GM23338 (cell line): ENCODE data around the gene ZNF77. TPM values are rescaled to one million over a fixed set of nuclear protein-coding genes. Genes with fewer than 3 reads are reported as not detected.

Experiments
- ATAC-seq: fragments of 200-7000 bp; cut with Tn5 transposase; 3 replicates; pipeline ENCODE4 v1.9.1; 2020
- DNase-seq: peaks from one replicate; pipeline ENCODE4 v3.0.0-alpha.2; 2015; ENCODE audit warnings: low spot score
- H2AFZ ChIP-seq: fragments of 200-600 bp; sonication (generic); 2 replicates; pipeline ENCODE4 v1.8.0; 2016; ENCODE audit warnings: antibody characterized with exemption, mild to moderate bottlenecking, moderate library complexity
- H3F3A ChIP-seq: fragments of 200-600 bp; sonication (generic); replicated peaks from 2 replicates; pipeline ENCODE4 v1.8.0; 2017; ENCODE audit warnings: antibody characterized with exemption, mixed run types, low read depth
- H3K27ac ChIP-seq: fragments of 200-600 bp; sonication (generic); 2 replicates; pipeline ENCODE4 v1.6.1; 2016; ENCODE audit warnings: low read depth
- H3K27me3 ChIP-seq: fragments of 200-600 bp; sonication (generic); 2 replicates; pipeline ENCODE4 v1.8.0; 2016; ENCODE audit warnings: mild to moderate bottlenecking, mixed run types, moderate library complexity; ENCODE audit not compliant: insufficient read depth
- H3K36me3 ChIP-seq: fragments of 200-600 bp; sonication (generic); 2 replicates; pipeline ENCODE4 v1.8.0; 2016; ENCODE audit warnings: mild to moderate bottlenecking; ENCODE audit not compliant: insufficient read depth
- H3K4me1 ChIP-seq: fragments of 200-600 bp; sonication (generic); 2 replicates; pipeline ENCODE4 v1.8.0; 2016; ENCODE audit warnings: mild to moderate bottlenecking, moderate library complexity; ENCODE audit not compliant: insufficient read depth
- H3K4me2 ChIP-seq: fragments of 200-600 bp; sonication (generic); 2 replicates; pipeline ENCODE4 v1.7.1; 2017; ENCODE audit warnings: mixed run types
- H3K4me3 ChIP-seq: fragments of 200-600 bp; sonication (generic); 2 replicates; pipeline ENCODE4 v1.6.1; 2016; ENCODE audit warnings: mixed run types
- H3K79me2 ChIP-seq: fragments of 200-600 bp; sonication (generic); replicated peaks from 2 replicates; pipeline ENCODE4 v1.8.0; 2017; ENCODE audit warnings: mild to moderate bottlenecking; ENCODE audit not compliant: insufficient read depth
- H3K9me2 ChIP-seq: fragments of 200-600 bp; sonication (generic); 2 replicates; pipeline ENCODE4 v1.8.0; 2017; ENCODE audit not compliant: insufficient read depth
- H4K20me1 ChIP-seq: fragments of 200-600 bp; sonication (generic); replicated peaks from 2 replicates; pipeline ENCODE4 v1.8.0; 2017; ENCODE audit warnings: mild to moderate bottlenecking; ENCODE audit not compliant: insufficient read depth
- H3K27ac Mint-ChIP-seq: 2 replicates; pipeline ENCODE4 v1.8.0; 2020; ENCODE audit warnings: inconsistent platforms, mild to moderate bottlenecking, moderate library complexity, mixed read lengths
- H3K27me3 Mint-ChIP-seq: 3 replicates; pipeline ENCODE4 v1.8.0; 2022; ENCODE audit warnings: low read depth, mild to moderate bottlenecking, moderate library complexity, mixed read lengths, inconsistent platforms; ENCODE audit not compliant: insufficient read depth, poor library complexity
- H3K36me3 Mint-ChIP-seq: 3 replicates; pipeline ENCODE4 v1.8.0; 2021; ENCODE audit warnings: low read depth, mild to moderate bottlenecking, inconsistent platforms, moderate library complexity, mixed read lengths
- H3K4me1 Mint-ChIP-seq: 3 replicates; pipeline ENCODE4 v1.8.0; 2020; ENCODE audit warnings: mild to moderate bottlenecking, inconsistent platforms, mixed read lengths
- H3K4me3 Mint-ChIP-seq: 3 replicates; pipeline ENCODE4 v1.8.0; 2021; ENCODE audit warnings: moderate library complexity, mild to moderate bottlenecking, inconsistent platforms, mixed read lengths
- H3K9me3 Mint-ChIP-seq: 3 replicates; pipeline ENCODE4 v1.8.0; 2020; ENCODE audit warnings: moderate library complexity, mild to moderate bottlenecking, inconsistent platforms, mixed read lengths
- NANOG ChIP-seq: IDR thresholded peaks from 2 replicates; pipeline ENCODE4 v1.6.1; 2016; ENCODE audit warnings: antibody characterized with exemption, borderline replicate concordance
- REST ChIP-seq: IDR thresholded peaks from one replicate; pipeline ENCODE4 v1.6.1; 2018; ENCODE audit warnings: antibody characterized with exemption; ENCODE audit not compliant: unreplicated experiment
- STAT1 ChIP-seq: IDR thresholded peaks from one replicate; pipeline ENCODE4 v1.6.1; 2016; ENCODE audit warnings: antibody characterized with exemption; ENCODE audit not compliant: unreplicated experiment
- ZNF114 ChIP-seq: fragments of 250-450 bp; sonication (Bioruptor Pico); IDR thresholded peaks from 2 replicates; pipeline ENCODE4 v1.5.0; 2020; ENCODE audit warnings: mild to moderate bottlenecking, moderate library complexity
- ZNF331 ChIP-seq: fragments of 250-450 bp; sonication (Bioruptor Pico); IDR thresholded peaks from 2 replicates; pipeline ENCODE4 v1.5.0; 2020; ENCODE audit warnings: low read depth, mild to moderate bottlenecking, moderate library complexity
- ZNF462 ChIP-seq: fragments of 250-450 bp; sonication (Bioruptor Pico); IDR thresholded peaks from 2 replicates; pipeline ENCODE4 v1.5.0; 2020; ENCODE audit warnings: mild to moderate bottlenecking, moderate library complexity
- polyA plus RNA-seq: library from polyadenylated mRNA; unstranded; fragments of >200 nt; fragmentation: Nextera tagmentation; extraction: Ambion mirVana; gene quantifications from 2 replicates; pipeline ENCODE4 v1.2.1, GENCODE V29; 2016
- total RNA-seq: library from RNA; depleted of rRNA; stranded (reverse); fragments of >200 nt; shearing (Covaris generic); gene quantifications from 2 replicates; pipeline ENCODE4 v1.2.3, GENCODE V29; 2014

Gene ZNF77
- total and polyA plus RNA-seq, 2 experiments from 2014 or later: 3.3 to 4.5 TPM

- peaks cover 5% of the 10 kb centered on the region; the same call in 1 of the 3 replicates for H3K4me1 Mint-ChIP-seq
- no peaks in the 10 kb centered on the region for H4K20me1 ChIP-seq
- peaks cover 8% of the 10 kb centered on the region; the same call in 1 of the 2 replicates for H3K4me1 ChIP-seq
- no peaks in the 10 kb centered on the region for H3K27me3 ChIP-seq
- H3K4me2 ChIP-seq: no peak overlapping the region
- H2AFZ ChIP-seq: no peak overlapping the region
- H3K4me3 ChIP-seq: no peak overlapping the region
- no peaks in the 10 kb centered on the region for H3K9me2 ChIP-seq
- H3F3A ChIP-seq: no peaks in the 10 kb centered on the region
- peaks cover 16% of the 10 kb centered on the region; the same call in 1 of the 2 replicates for H3K36me3 ChIP-seq
- H3K27ac ChIP-seq: no peak overlapping the region
- H3K27me3 Mint-ChIP-seq: peaks cover 10% of the 10 kb centered on the region
- no peak for DNase-seq
- no peaks in the 10 kb centered on the region for H3K79me2 ChIP-seq
- no peak for TF ChIP-seq ZNF331 (CRISPR knock-in tag)
- no peak for TF ChIP-seq STAT1
- TF ChIP-seq ZNF114 (CRISPR knock-in tag): no peak
- TF ChIP-seq NANOG: no peak
- no peak for TF ChIP-seq REST
- no peak for TF ChIP-seq ZNF462
- no peak overlapping the region for H3K27ac Mint-ChIP-seq
- peaks cover 20% of the 10 kb centered on the region; the same call in 2 of the 3 replicates for H3K36me3 Mint-ChIP-seq
- no peak overlapping the region for H3K4me3 Mint-ChIP-seq
- no peak for ATAC-seq
- peaks cover 54% of the 10 kb centered on the region for H3K9me3 Mint-ChIP-seq
These were observed 21.3 kb downstream of the ZNF77 start for GRCh38 chr19:2923510-2923909.
